HG03108 (cell line): Measurements from ENCODE around the gene LRRC46.

Experiments
- ATAC-seq: cut with Tn5 transposase; IDR thresholded peaks from one replicate; pipeline ENCODE4 v1.9.1; 2021; ENCODE audit warnings: moderate library complexity; ENCODE audit not compliant: unreplicated experiment

LRRC46 gene

DNA sequence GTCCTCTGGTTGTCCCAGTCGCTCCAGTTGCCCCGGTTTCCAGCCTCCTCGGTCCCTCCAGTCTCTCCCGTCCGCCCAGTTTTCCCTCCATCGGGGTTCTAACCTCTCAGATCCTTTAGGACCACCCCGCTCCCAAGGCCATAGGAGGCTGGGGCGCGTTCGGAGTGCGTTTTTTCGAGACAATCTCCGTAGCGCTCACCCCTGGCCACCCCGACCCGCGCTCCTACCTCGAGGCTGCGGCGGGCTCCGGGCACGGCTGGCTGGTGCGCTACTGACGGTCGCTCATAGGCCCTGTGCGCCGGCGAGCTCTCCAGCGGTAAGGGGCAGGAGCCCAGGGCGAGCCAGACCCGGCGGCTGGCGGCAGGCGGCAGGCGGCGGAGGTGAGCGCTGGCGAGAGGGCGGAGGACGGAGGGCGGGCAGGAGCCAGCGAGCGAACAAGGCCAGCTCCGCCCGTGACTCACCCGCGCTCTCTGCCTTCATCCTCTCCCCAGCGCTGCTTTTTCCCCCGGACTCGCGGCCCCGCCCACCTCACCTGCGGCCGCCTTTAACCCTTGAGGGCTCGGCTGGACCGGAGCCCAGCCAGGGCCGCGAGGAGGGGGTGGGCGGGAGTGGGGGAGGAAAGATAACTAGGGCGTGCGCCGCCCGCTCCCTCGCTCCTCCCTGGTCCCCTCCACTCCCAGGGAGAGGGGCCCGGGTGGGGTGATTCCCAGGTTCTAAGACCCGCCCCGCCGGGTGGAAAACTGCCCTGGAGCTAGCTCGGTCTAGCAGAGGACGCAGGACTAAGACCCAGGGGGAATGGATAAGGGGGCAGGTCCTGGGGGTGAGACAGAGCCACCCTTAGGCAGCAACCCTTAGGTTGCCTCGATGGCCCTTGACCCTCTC lies 19.5 kb downstream of the LRRC46 start, which contains the start of gene SP6:
Gene SP6 (minus strand): TSS at position 472 of the 882 bp plus-strand sequence. CDS start 2,734 bp downstream, outside the sequence.
- no peak for ATAC-seq

- ATAC-seq: no peak
Observed at GRCh38 chr17:47851764-47852112, 20.3 kb downstream of the LRRC46 start.

- no peak for ATAC-seq
Observed at GRCh38 chr17:47852113-47852949, 20.9 kb downstream of the LRRC46 start.

DNA sequence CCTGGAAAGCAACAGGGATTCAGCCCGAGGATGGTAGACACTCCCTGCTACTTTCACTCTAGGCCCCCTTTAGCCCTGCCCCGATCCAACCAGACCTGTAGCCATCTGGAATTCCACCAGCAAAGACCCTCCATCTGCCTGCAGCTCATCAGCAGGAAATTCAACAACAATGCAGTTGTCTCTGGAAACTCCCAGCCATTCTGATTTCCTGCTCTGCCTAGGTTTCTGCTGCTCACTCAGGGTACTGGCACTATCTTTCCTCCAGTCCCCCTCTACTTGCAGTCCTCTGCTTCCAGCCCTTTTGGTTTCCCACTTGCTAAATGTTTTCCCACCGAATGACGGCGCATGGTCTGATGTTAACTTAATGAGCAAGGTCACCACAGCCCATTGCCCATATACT lies 22.1 kb downstream of the LRRC46 start:
- no peak for ATAC-seq

- no peak for ATAC-seq
Observed at GRCh38 chr17:47855737-47856136, 24.3 kb downstream of the LRRC46 start.

GRCh38 chr17:47856830-47857229 lies 25.4 kb downstream of the LRRC46 start:
- no peak for ATAC-seq

DNA sequence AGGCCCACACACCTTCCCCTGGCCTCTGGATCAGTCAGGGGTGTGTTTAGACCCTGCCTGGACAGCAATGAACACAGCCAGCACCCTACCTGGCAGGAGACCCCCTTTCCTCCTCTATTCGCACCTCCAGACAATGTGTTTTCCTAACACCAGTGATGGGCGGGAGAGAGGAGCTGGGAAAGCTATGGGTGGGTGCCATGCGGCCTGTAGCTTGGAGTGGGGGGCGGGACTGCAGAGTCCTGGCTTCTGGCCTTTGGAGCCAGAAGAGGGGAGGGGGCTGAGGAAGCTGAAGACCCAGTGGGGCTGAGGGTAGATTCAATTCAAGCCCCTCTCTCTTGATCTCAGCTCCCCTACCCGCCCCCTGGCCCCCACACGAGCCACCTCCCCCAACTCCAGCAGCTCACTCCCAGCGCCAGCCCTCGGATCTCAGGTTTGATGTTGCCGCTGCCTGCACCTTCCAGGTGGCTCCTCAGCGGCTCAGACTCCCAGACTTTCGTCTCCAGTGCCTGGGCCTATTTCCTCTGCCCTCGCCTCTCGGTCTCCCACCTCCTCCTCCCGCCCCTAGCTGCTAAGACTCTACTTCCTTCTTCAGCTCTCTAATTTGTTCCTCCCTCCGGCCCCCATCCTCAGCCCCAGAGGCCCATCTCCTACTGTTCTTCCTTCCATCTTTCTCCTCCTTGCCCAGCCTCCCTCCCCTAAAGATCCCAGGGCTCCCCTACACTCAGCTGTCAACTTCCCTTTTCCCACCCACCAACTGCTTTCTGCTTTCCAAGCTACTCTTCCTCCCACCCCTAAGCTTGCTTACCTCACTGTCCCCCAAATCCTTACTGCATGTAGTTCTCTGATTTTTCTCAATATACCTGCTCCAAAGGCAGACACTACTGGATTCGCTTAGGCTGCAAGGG lies 26.3 kb downstream of the LRRC46 start:
- no peak for ATAC-seq

DNA sequence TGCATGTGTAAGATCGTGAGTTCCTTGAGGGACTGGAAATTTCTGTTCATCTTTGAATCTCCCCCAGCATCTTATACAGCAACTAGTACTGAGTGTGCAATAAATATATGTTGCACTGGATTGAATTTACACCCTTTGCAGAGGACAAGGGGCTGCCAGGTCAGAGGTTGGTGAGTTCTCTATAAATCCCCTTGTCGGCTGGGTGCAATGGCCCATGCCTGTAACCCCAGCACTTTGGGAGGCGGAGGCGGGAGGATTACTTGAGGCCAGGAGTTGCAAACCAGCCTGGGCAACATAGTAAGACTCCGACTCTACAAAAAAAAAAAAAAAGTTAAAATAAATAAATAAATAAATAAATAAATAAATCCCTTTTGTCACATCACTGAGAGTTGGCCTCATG lies 28.9 kb downstream of the LRRC46 start:
- no peak for ATAC-seq

DNA sequence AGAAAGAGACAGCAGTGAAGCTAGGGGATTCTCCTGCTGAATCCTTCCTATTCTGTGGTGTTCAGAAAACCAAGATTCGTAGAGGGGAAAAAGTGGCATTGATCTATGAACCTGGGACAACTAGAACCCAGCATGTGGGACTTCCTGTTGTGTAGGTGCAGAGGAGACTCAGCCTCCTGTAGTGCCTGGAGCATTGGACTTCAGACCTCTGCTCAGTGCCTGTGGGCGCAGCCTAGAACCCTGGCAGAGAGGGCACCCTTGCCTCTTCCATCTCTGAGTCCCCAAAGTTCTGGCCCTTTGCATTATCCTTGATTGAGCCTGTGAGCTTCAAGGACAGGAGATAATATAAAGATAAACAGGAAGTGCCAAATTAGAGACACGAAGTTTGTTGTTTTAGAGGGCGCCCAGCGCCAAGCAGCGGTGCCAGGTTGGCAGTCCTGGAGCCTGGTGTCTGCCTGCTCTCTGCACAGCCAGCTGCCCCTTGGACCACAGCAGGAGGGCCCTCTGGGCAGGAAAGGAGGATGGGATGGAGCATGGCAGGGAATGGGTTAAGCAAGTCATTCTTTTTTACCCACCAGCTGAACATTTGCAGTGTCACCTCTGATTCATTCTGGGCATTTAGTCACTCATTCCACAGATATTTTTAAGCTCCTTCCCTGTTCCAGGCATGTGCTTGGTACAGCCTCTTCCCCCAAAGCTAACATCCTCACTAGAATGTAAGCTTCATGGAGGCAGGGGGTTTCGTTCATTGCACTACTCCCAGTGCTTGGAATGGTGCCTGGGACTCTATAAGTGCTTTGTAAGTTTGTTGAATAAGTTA lies 31.4 kb downstream of the LRRC46 start:
- no peak for ATAC-seq

GRCh38 chr17:47864791-47865216 lies 33.3 kb downstream of the LRRC46 start:
- ATAC-seq: no peak

- ATAC-seq: no peak
Observed at GRCh38 chr17:47866941-47867340, 35.5 kb downstream of the LRRC46 start.

GRCh38 chr17:47867813-47868533 lies 36.5 kb downstream of the LRRC46 start:
- no peak for ATAC-seq

DNA sequence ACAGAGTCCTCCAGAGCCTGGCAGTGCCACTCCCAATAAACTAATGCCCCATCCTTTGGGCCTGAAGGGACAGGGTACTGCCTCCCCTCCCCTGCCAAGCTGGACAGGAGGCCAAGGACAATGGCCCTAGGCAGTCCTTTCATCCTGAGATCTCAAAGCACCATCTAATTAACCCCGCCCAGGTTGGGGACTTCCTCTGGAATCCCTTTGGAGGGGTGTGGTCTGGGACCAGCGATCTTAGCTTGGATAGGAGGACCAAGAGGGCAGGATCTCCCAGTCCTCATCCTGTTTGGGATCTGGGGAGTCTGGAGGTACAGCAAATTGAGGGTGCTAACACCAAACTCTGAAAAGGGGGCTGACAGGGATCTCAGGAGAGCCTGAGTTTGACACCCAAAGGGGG lies 37.6 kb downstream of the LRRC46 start:
- ATAC-seq: no peak

GRCh38 chr17:47870056-47870455 lies 38.6 kb downstream of the LRRC46 start:
- ATAC-seq: no peak

GRCh38 chr17:47871048-47871447 lies 39.6 kb downstream of the LRRC46 start:
- ATAC-seq: no peak

GRCh38 chr17:47872019-47872650 lies 40.7 kb downstream of the LRRC46 start:
- ATAC-seq: no peak

DNA sequence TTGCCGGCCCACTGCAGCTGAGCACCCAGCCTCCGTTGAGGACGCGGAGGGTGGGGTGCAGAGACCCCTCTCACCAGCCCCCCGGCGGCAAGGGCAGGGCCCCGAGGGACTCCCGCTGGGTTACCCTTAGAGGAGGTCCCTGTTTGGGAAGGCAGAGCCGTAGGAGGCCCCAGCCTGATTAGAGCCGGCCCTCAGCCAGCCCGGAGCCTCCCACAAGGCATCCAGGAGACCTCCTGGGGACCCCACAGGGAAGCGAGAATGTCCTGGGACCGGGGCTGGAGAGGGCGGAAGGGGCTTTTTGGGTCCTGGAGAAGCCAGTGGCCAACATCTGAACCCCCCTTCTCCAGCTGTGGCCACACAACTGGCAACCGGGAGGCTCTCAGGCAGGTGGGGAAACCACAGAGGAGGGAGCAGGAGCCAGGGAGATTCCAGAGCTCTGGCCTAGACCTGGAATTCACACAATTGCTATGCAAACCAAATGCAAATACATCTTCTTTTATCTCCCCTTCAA lies 41.2 kb downstream of the LRRC46 start:
- ATAC-seq: no peak

DNA sequence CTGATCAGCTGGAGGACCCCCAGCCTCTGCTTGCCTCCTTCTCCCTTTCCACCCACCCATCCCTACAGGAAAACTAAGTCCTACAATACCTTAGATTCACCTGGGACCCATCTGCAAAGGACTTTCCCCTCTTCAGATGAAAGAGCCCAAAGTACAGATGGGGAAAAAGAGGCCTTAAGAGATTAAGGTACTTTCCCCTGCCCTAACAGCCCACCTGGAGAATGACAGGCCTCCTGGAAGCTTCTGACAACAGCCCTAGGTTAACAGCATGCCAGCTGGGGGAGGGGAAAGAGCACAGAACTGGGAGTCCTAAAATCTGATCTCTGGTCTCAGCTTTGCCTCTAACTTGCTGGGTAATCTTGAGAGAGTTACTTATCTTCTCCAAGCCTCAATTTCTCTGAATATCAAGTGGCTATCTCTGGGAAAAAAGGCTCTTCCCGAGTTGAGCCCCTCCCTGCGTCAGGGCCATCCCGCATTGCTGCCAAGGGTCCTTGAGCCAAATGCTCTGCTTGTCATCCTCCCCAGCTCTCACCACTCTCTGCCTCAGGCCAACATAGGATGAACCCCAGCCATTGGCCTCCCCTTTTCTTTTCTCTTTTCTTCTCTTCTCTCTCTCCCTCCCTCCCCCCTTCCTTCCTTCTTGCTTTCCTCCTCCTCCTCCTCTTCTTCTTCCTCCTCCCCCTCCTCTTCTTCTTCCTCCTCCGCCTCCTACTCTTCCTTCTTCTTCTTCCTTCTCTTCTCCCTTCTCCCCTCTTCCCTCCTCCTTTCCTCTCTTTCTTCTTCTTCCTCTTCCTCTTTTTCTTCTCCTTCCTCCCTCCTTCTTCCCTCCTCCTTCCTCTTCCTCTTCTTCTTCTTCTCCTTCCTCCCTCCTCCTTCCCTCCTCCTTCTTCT lies 42.0 kb downstream of the LRRC46 start:
- no peak for ATAC-seq
